B cell (primary cell): ENCODE measurements around the gene ATP5F1E. TPM values are rescaled to one million over a fixed set of nuclear protein-coding genes. Genes with fewer than 3 reads are reported as not detected.

Experiments
- ATAC-seq: fragments of 200-7000 bp; cut with Tn5 transposase; one replicate; pipeline ENCODE4 v1.10.0; 2021; ENCODE audit warnings: low read depth, mild to moderate bottlenecking, moderate number of reproducible peaks, moderate library complexity
- CTCF ChIA-PET: fragments of 350-600 bp; sonication (Branson Sonifier 250); formaldehyde crosslinking; loops from one replicate; lab custom pipeline; 2021; ENCODE audit warnings: antibody characterized with exemption, inconsistent platforms; lab: Charles Lee
- POLR2A ChIA-PET: fragments of 350-600 bp; sonication (Branson Sonifier 250); formaldehyde crosslinking; loops from one replicate; lab custom pipeline; 2021; ENCODE audit warnings: antibody characterized with exemption; lab: Charles Lee
- DNase-seq: peaks from one replicate; pipeline ENCODE4 v3.0.0; 2013
- H2AFZ ChIP-seq: 2 replicates; pipeline ENCODE4 v1.6.1; 2012; ENCODE audit warnings: mild to moderate bottlenecking, low read depth, low read length; ENCODE audit not compliant: insufficient read depth, poor library complexity, severe bottlenecking
- H3K27ac ChIP-seq, 2 donors: 1 replicate in 1 of 2; 2 replicates in 1 of 2; pipeline ENCODE4 v1.5.1; 2012 to 2013; ENCODE audit warnings: low read length in 2 of 2, mild to moderate bottlenecking in 2 of 2, moderate library complexity in 1 of 2
- H3K27me3 ChIP-seq, 4 experiments: fragments of 200-600 bp in 1 of 4; sonication (generic) in 1 of 4; replicated peaks in 1 of 4; 1 replicate in 2 of 4; 2 replicates in 2 of 4; pipeline versions ENCODE4 v1.6.1 to v1.7.0; 2013 to 2016; ENCODE audit warnings: low read length in 3 of 4, mild to moderate bottlenecking in 2 of 4, mixed read lengths in 1 of 4, moderate library complexity in 1 of 4; ENCODE audit not compliant: insufficient read depth in 4 of 4, control insufficient read depth in 3 of 4; ENCODE audit errors: control extremely low read depth in 1 of 4
- H3K36me3 ChIP-seq, 2 experiments: replicated peaks in 1 of 2; 1 replicate in 1 of 2; 2 replicates in 1 of 2; pipeline versions ENCODE4 v1.6.1 to v1.7.1; 2013; ENCODE audit warnings: low read length in 1 of 2; ENCODE audit not compliant: insufficient read depth in 2 of 2, control insufficient read depth in 1 of 2; ENCODE audit errors: control extremely low read depth in 1 of 2, extremely low read depth in 1 of 2
- H3K4me1 ChIP-seq, 2 donors: fragments of 200-600 bp in 1 of 2; sonication (generic) in 1 of 2; 1 replicate in 1 of 2; 2 replicates in 1 of 2; pipeline versions ENCODE4 v1.5.1 to v1.6.1; 2013 to 2017; ENCODE audit warnings: low read length in 2 of 2; ENCODE audit not compliant: control insufficient read depth in 2 of 2, insufficient read depth in 2 of 2
- H3K4me2 ChIP-seq: replicated peaks from 2 replicates; pipeline ENCODE3; 2012; ENCODE audit warnings: mild to moderate bottlenecking, low read depth, low read length; ENCODE audit not compliant: poor library complexity, severe bottlenecking
- H3K4me3 ChIP-seq, 5 experiments: fragments of 200-600 bp in 1 of 5; sonication (generic) in 1 of 5; 1 replicate in 3 of 5; 2 replicates in 2 of 5; pipeline versions ENCODE4 v1.5.1 to v1.7.0; 2011 to 2016; ENCODE audit warnings: low read length in 4 of 5, mild to moderate bottlenecking in 4 of 5, low read depth in 2 of 5, control low read depth in 1 of 5, moderate library complexity in 1 of 5; ENCODE audit not compliant: insufficient read depth in 1 of 5; ENCODE audit errors: control extremely low read depth in 1 of 5, extremely low read depth in 1 of 5
- H3K79me2 ChIP-seq: fragments of 200-600 bp; sonication (generic); one replicate; pipeline ENCODE4 v1.6.0; 2016; ENCODE audit warnings: low read length; ENCODE audit not compliant: control insufficient read depth, insufficient read depth
- H3K9ac ChIP-seq: fragments of 200-600 bp; sonication (generic); 2 replicates; pipeline ENCODE4 v1.6.1; 2017; ENCODE audit warnings: mild to moderate bottlenecking, low read length, moderate library complexity
- H3K9me3 ChIP-seq, 3 donors: one replicate each; pipeline versions ENCODE4 v1.6.1 to v1.7.1; 2013; ENCODE audit warnings: low read length in 2 of 3; ENCODE audit not compliant: control insufficient read depth in 2 of 3, insufficient read depth in 1 of 3; ENCODE audit errors: control extremely low read depth in 1 of 3
- H4K20me1 ChIP-seq: 2 replicates; pipeline ENCODE4 v1.6.0; 2012; ENCODE audit warnings: mild to moderate bottlenecking, low read length; ENCODE audit not compliant: insufficient read depth, control insufficient read depth, poor library complexity, severe bottlenecking
- H3K27ac Mint-ChIP-seq: one replicate; pipeline ENCODE4 v1.8.0; 2021; ENCODE audit warnings: mixed read lengths
- H3K27me3 Mint-ChIP-seq: one replicate; pipeline ENCODE4 v1.8.0; 2021; ENCODE audit warnings: mixed read lengths
- H3K4me1 Mint-ChIP-seq: one replicate; pipeline ENCODE4 v1.8.0; 2021; ENCODE audit warnings: mixed read lengths
- H3K4me3 Mint-ChIP-seq: one replicate; pipeline ENCODE4 v1.8.0; 2021; ENCODE audit warnings: mixed read lengths
- H3K9me3 Mint-ChIP-seq: one replicate; pipeline ENCODE4 v1.8.0; 2022; ENCODE audit warnings: mixed read lengths; ENCODE audit not compliant: insufficient read depth
- EZH2 ChIP-seq: IDR thresholded peaks from 2 replicates; pipeline ENCODE4 v1.6.1; 2012; ENCODE audit warnings: borderline replicate concordance, low read depth, mild to moderate bottlenecking, moderate library complexity, low read length; ENCODE audit not compliant: insufficient read depth, poor library complexity, severe bottlenecking
- WGBS: methylation state at CpG from one replicate; pipeline ENCODE4 v1.1.5; 2013; ENCODE audit warnings: missing lambda C conversion rate; ENCODE audit not compliant: insufficient coverage; 5-methylcytosine and 5-hydroxymethylcytosine counted together
- intact Hi-C: fragments of 100-400 bp; cut with micrococcal nuclease; formaldehyde crosslinking; loops from one replicate; pipeline ENCODE4 v1.10.0; 2022
- polyA plus RNA-seq: library from polyadenylated mRNA; depleted of rRNA; stranded (reverse); fragments of >200 nt; gene quantifications from 2 replicates; pipeline ENCODE4 v1.2.3, GENCODE V29; 2012
- total RNA-seq, 2 donors: library from RNA; stranded (reverse); fragments of 120-200 nt in 1 of 2; gene quantifications; 1 replicate in 1 of 2; 2 replicates in 1 of 2; pipeline versions ENCODE4 v1.2.3 to v1.2.4, GENCODE V29; 2013 to 2022
- TF ChIP-seq, protein P1 (sequence below): fragments of 200-600 bp; IDR thresholded peaks from one replicate; pipeline ENCODE4 v1.8.0; 2022; ENCODE audit warnings: antibody characterized with exemption, mild to moderate bottlenecking

The ATP5F1E gene
- total and polyA plus RNA-seq, 2 donors (not counting 1 experiment from before 2014, with no cell fraction given), result 22.2 to 55.0 TPM

GRCh38 chr20:58981628-58982364 lies 50.3 kb downstream of the ATP5F1E start:
- Histone ChIP-seq H3K4me2 (peak overlapping the region; percentile 91), H3K4me1 (peaks cover 24 to 49% of the 10 kb centered on the region in 2 donors), H3K9me3 (no peaks in the 10 kb centered on the region), H3K4me3 (peak overlapping the region; percentile 56 to 91 (median 79)), H3K79me2 (peaks cover 59% of the 10 kb centered on the region), H3K36me3 (peaks cover 0 to 15% of the 10 kb centered on the region in 2 experiments), H2AFZ (peak overlapping the region; percentile 65), H3K9ac (peak overlapping the region; percentile 93), H3K27me3 (no peaks in the 10 kb centered on the region), H3K27ac (peak overlapping the region in 1 of 2 donors; percentile 50), H4K20me1 (peaks cover 23% of the 10 kb centered on the region)
- whole genome bisulfite sequencing, result 9% methylated on average over 20 of the region's 29 CpGs
- Mint-ChIP-seq H3K9me3 (no peaks in the 10 kb centered on the region), H3K27ac (peak overlapping the region; percentile 94), H3K27me3 (no peaks in the 10 kb centered on the region), H3K4me1 (peaks cover 44% of the 10 kb centered on the region), H3K4me3 (peak overlapping the region; percentile 96)
- ATAC-seq, result no peak
- no peak for TF ChIP-seq EZH2
- TF ChIP-seq, protein P1, sequence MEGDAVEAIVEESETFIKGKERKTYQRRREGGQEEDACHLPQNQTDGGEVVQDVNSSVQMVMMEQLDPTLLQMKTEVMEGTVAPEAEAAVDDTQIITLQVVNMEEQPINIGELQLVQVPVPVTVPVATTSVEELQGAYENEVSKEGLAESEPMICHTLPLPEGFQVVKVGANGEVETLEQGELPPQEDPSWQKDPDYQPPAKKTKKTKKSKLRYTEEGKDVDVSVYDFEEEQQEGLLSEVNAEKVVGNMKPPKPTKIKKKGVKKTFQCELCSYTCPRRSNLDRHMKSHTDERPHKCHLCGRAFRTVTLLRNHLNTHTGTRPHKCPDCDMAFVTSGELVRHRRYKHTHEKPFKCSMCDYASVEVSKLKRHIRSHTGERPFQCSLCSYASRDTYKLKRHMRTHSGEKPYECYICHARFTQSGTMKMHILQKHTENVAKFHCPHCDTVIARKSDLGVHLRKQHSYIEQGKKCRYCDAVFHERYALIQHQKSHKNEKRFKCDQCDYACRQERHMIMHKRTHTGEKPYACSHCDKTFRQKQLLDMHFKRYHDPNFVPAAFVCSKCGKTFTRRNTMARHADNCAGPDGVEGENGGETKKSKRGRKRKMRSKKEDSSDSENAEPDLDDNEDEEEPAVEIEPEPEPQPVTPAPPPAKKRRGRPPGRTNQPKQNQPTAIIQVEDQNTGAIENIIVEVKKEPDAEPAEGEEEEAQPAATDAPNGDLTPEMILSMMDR, result no peak
- peak; percentile 50 for DNase-seq
- intact Hi-C loops, result loop anchor here (1.0 kb wide), 6 partner anchors 11 to 89 kb away; partner anchors contain the start of genes ATP5F1E and PRELID3B
- ChIA-PET CTCF (interaction anchor here (1.8 to 2.2 kb wide), 3 partner anchors 10 to 112 kb away, joined by 6 to 7 read pairs (median 6); no protein-coding TSS in a partner anchor), POLR2A (interaction anchor here (0.7 to 2.0 kb wide), 4 partner anchors 13 to 92 kb away, joined by 3 to 8 read pairs (median 6); partner anchors contain the start of gene ATP5F1E)
